ENCODE data around the gene SRPK2.

Gene SRPK2

GRCh38 chr7:105369944-105370343 lies 18.8 kb downstream of the SRPK2 start:
- H3K27ac ChIP-seq (ENCODE audit: extremely low read depth, low read depth, low read length): no peak overlapping the region
- H3K4me3 ChIP-seq (ENCODE audit: low read depth, low read length): no peak overlapping the region
- TF ChIP-seq ZSCAN16 (tag by site-specific recombination; IDR thresholded peaks at IDR 0.05): no peak
- TF ChIP-seq ZNF26 (tag by site-specific recombination; IDR thresholded peaks at IDR 0.05): no peak
- no peak for TF ChIP-seq ZBTB11 (tag by site-specific recombination; conservative IDR thresholded peaks at IDR 0.05; ENCODE audit: low read depth)
- no peak for TF ChIP-seq GLIS2 (tag by site-specific recombination; IDR thresholded peaks at IDR 0.05)
- no peak for TF ChIP-seq ZNF175 (tag by site-specific recombination; IDR thresholded peaks at IDR 0.05)
- no peak for TF ChIP-seq ZNF48 (tag by site-specific recombination; IDR thresholded peaks at IDR 0.05)
- TF ChIP-seq KLF8 (tag by site-specific recombination; IDR thresholded peaks at IDR 0.05): no peak
- no peak for TF ChIP-seq ZBTB21 (tag by site-specific recombination; IDR thresholded peaks at IDR 0.05)
- no peak for TF ChIP-seq HOXA7 (CRISPR knock-in tag; IDR thresholded peaks at IDR 0.05; ENCODE audit: borderline replicate concordance)
- no peak for TF ChIP-seq ZNF223 (tag by site-specific recombination; IDR thresholded peaks at IDR 0.05)
- no peak for TF ChIP-seq ZNF677 (tag by site-specific recombination; IDR thresholded peaks at IDR 0.05)
- POLR2A ChIA-PET: no interaction called here
- CTCF ChIA-PET: no interaction called here
- no peaks in the 10 kb centered on the region for H3K4me1 ChIP-seq (ENCODE audit: control insufficient read depth, insufficient read depth, low read length)
- H3K36me3 ChIP-seq (ENCODE audit: control insufficient read depth in 2 of 2, insufficient read depth in 1 of 2, low read length in 2 of 2): peaks cover 0 to 3% of the 10 kb centered on the region in 2 experiments; a peak in 1 of 3 replicates
- no peaks in the 10 kb centered on the region for H3K9me3 ChIP-seq (ENCODE audit: control insufficient read depth, insufficient read depth, low read depth, low read length)

GRCh38 chr7:105367458-105367857 lies 21.3 kb downstream of the SRPK2 start:
- no peaks in the 10 kb centered on the region for H3K4me1 ChIP-seq (ENCODE audit: control insufficient read depth, insufficient read depth, low read length)
- POLR2A ChIA-PET: no interaction called here
- TF ChIP-seq ZNF488 (tag by site-specific recombination; IDR thresholded peaks at IDR 0.05) (no peak), ZNF792 (tag by site-specific recombination; IDR thresholded peaks at IDR 0.05) (no peak), SCRT2 (tag by site-specific recombination; IDR thresholded peaks at IDR 0.05) (peak; percentile 67), EGR2 (tag by site-specific recombination; IDR thresholded peaks at IDR 0.05; ENCODE audit: low read depth) (no peak)
- peaks cover 0 to 3% of the 10 kb centered on the region in 2 experiments; a peak in 1 of 3 replicates for H3K36me3 ChIP-seq (ENCODE audit: control insufficient read depth in 2 of 2, insufficient read depth in 1 of 2, low read length in 2 of 2)
- no peak overlapping the region for H3K4me3 ChIP-seq (ENCODE audit: low read depth, low read length)
- H3K9me3 ChIP-seq (ENCODE audit: control insufficient read depth, insufficient read depth, low read depth, low read length): no peaks in the 10 kb centered on the region
- H3K27ac ChIP-seq (ENCODE audit: extremely low read depth, low read depth, low read length): no peak overlapping the region
- CTCF ChIA-PET: no interaction called here

Measured in HEK293 (cell line).